Neural progenitor cell (in vitro differentiated cells): ENCODE data around the gene SNX20.

Experiments
- EZH2 ChIP-seq: fragments of 200-600 bp; sonication (generic); IDR thresholded peaks from 2 replicates; pipeline ENCODE4 v1.6.1; 2017; ENCODE audit warnings: antibody characterized with exemption, mild to moderate bottlenecking, moderate library complexity
- EZH2phosphoT487 ChIP-seq: fragments of 200-600 bp; sonication (generic); IDR thresholded peaks from 2 replicates; pipeline ENCODE4 v1.6.1; 2017; ENCODE audit warnings: antibody characterized with exemption
- TF ChIP-seq, protein P1 (sequence below): fragments of 200-600 bp; sonication (generic); IDR thresholded peaks from 2 replicates; pipeline ENCODE4 v1.5.1; 2017; ENCODE audit warnings: antibody characterized with exemption, mild to moderate bottlenecking

DNA sequence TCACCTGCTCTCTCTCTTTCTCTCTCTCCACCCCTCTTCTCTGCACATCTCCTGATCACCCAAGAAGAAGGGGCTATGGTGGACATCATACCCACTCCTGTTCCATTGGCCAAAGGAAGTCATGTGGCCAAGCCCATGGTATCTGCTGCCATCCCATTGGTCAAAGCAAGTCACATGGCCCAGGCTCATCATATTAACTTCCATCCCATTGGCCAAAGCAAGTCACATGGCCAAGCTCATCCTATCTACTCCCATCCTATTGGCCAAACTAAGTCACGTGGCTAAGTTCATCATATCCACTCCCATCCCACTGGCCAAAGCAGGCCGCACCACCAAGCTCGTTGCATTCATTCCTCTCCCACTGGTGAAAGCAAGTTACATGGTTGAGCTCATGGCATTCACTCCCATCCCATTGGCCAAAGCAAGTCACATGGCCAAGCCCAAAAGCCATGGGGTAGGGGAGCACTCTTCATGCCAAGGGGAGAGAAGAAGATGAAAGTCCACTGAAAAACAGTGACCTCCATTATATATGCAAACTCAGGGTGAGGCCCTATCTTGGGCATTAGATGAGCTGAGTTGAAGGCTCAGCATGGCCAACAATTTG is 29.2 kb downstream of the SNX20 start:
- TF ChIP-seq, protein P1, sequence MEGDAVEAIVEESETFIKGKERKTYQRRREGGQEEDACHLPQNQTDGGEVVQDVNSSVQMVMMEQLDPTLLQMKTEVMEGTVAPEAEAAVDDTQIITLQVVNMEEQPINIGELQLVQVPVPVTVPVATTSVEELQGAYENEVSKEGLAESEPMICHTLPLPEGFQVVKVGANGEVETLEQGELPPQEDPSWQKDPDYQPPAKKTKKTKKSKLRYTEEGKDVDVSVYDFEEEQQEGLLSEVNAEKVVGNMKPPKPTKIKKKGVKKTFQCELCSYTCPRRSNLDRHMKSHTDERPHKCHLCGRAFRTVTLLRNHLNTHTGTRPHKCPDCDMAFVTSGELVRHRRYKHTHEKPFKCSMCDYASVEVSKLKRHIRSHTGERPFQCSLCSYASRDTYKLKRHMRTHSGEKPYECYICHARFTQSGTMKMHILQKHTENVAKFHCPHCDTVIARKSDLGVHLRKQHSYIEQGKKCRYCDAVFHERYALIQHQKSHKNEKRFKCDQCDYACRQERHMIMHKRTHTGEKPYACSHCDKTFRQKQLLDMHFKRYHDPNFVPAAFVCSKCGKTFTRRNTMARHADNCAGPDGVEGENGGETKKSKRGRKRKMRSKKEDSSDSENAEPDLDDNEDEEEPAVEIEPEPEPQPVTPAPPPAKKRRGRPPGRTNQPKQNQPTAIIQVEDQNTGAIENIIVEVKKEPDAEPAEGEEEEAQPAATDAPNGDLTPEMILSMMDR, result no peak
- TF ChIP-seq EZH2 (no peak), EZH2phosphoT487 (no peak)
